OCI-LY1 (cell line): ENCODE results near the gene FBXO9.

ENCODE experiments used
- CTCF ChIP-seq: fragments of 200-600 bp; sonication (generic), shearing (Covaris generic); IDR thresholded peaks from 2 replicates; pipeline ENCODE4 v1.5.1; 2017; ENCODE audit warnings: mild to moderate bottlenecking, antibody characterized with exemption, low read length, moderate library complexity, mixed read lengths
- EZH2 ChIP-seq: fragments of 200-600 bp; sonication (generic), shearing (Covaris generic); IDR thresholded peaks from 2 replicates; pipeline ENCODE4 v1.8.0; 2017; ENCODE audit warnings: borderline replicate concordance, mixed run types, mild to moderate bottlenecking, antibody characterized with exemption, low read length, moderate library complexity, mixed read lengths

- no peak for TF ChIP-seq CTCF
- TF ChIP-seq EZH2, result no peak
These were observed 843 bp downstream of the FBXO9 start for GRCh38 chr6:53066077-53066417.
